ENCODE results near the gene CERCAM.

Gene CERCAM

GRCh38 chr9:128420651-128421481 lies at the start of gene CERCAM:
Gene CERCAM (plus strand): TSS chr9:128420857. CDS start chr9:128420878, 21 bp downstream.
- no peak for DNase-seq

- DNase-seq: no peak
Measured at GRCh38 chr9:128371630-128372117, 49.0 kb upstream of the CERCAM start.

GRCh38 chr9:128372188-128372641 lies 48.4 kb upstream of the CERCAM start:
- no peak for DNase-seq

GRCh38 chr9:128372784-128373183 lies 47.9 kb upstream of the CERCAM start:
- no peak for DNase-seq

- DNase-seq: no peak
Measured at GRCh38 chr9:128374221-128374675, 46.4 kb upstream of the CERCAM start.

GRCh38 chr9:128375865-128376264 lies 44.8 kb upstream of the CERCAM start:
- no peak for DNase-seq

- no peak for DNase-seq
Measured at GRCh38 chr9:128382261-128382660, 38.4 kb upstream of the CERCAM start.

- no peak for DNase-seq
Measured at GRCh38 chr9:128383007-128383753, 37.5 kb upstream of the CERCAM start.

GRCh38 chr9:128383791-128384190 lies 36.9 kb upstream of the CERCAM start:
- no peak for DNase-seq

- no peak for DNase-seq
Measured at GRCh38 chr9:128384801-128385495, 35.7 kb upstream of the CERCAM start.

GRCh38 chr9:128385496-128386460 lies 34.9 kb upstream of the CERCAM start:
- DNase-seq: no peak

GRCh38 chr9:128388150-128388549 lies 32.5 kb upstream of the CERCAM start:
- DNase-seq: no peak

GRCh38 chr9:128389395-128390149 lies 31.1 kb upstream of the CERCAM start:
- DNase-seq: no peak

GRCh38 chr9:128390150-128390812 lies 30.4 kb upstream of the CERCAM start:
- DNase-seq: no peak

- no peak for DNase-seq
Measured at GRCh38 chr9:128390813-128391711, 29.6 kb upstream of the CERCAM start.

- peak; percentile 15 for DNase-seq
Measured at GRCh38 chr9:128391956-128392301, 28.7 kb upstream of the CERCAM start.

- peak; percentile 24 for DNase-seq
Measured at GRCh38 chr9:128392302-128393144, 28.1 kb upstream of the CERCAM start.

- peak; percentile 46 for DNase-seq
Measured at GRCh38 chr9:128393145-128393775, 27.4 kb upstream of the CERCAM start.
